ENCODE data around the gene TNIK. TPM values are rescaled to one million over a fixed set of nuclear protein-coding genes. Genes with fewer than 3 reads are reported as not detected.

TNIK gene
- total and polyA plus RNA-seq, 8 donors: 2.1 to 40.2 (median 10.1) TPM

- peaks cover 0 to 3% (median 0%) of the 10 kb centered on the region in 4 donors for H3K4me1 ChIP-seq
- DNase-seq: no peak
- peaks cover 0 to 5% (median 0%) of the 10 kb centered on the region in 4 donors for H3K36me3 ChIP-seq
- H3K27ac ChIP-seq: no peak overlapping the region
- H3K27me3 ChIP-seq: no peaks in the 10 kb centered on the region
- 75 to 91% (median 78%) methylated on average over 5 of the region's 5 CpGs for WGBS, 5 donors
- intact Hi-C loops (cut with DNase I; ENCODE audit: low total_unique reads): no loop called here
- TF ChIP-seq CTCF (IDR thresholded peaks at IDR 0.05) (no peak), POLR2AphosphoS5 (IDR thresholded peaks at IDR 0.05) (no peak), POLR2A (IDR thresholded peaks at IDR 0.05) (no peak), EP300 (IDR thresholded peaks at IDR 0.05) (no peak)
- no peaks in the 10 kb centered on the region for H3K9me3 ChIP-seq
- no peak overlapping the region for H3K4me3 ChIP-seq
Observed at GRCh38 chr3:171222995-171223394, 237.2 kb downstream of the TNIK start.

GRCh38 chr3:171221597-171221996 is 238.6 kb downstream of the TNIK start:
- no peak for TF ChIP-seq EP300 (IDR thresholded peaks at IDR 0.05)
- TF ChIP-seq POLR2A (IDR thresholded peaks at IDR 0.05): no peak
- no peak for TF ChIP-seq POLR2AphosphoS5 (IDR thresholded peaks at IDR 0.05)
- TF ChIP-seq CTCF (IDR thresholded peaks at IDR 0.05): no peak
- WGBS, 5 donors: 78 to 85% (median 79%) methylated on average over 2 of the region's 2 CpGs
- no peaks in the 10 kb centered on the region for H3K4me1 ChIP-seq
- intact Hi-C loops (cut with DNase I; ENCODE audit: low total_unique reads): no loop called here
- no peaks in the 10 kb centered on the region for H3K27me3 ChIP-seq
- no peak overlapping the region for H3K4me3 ChIP-seq
- H3K27ac ChIP-seq: no peak overlapping the region
- no peaks in the 10 kb centered on the region for H3K36me3 ChIP-seq
- H3K9me3 ChIP-seq: no peaks in the 10 kb centered on the region
- DNase-seq: no peak

GRCh38 chr3:171221104-171221503 is 239.1 kb downstream of the TNIK start:
- TF ChIP-seq CTCF (IDR thresholded peaks at IDR 0.05) (no peak), EP300 (IDR thresholded peaks at IDR 0.05) (no peak), POLR2A (IDR thresholded peaks at IDR 0.05) (no peak), POLR2AphosphoS5 (IDR thresholded peaks at IDR 0.05) (no peak)
- H3K4me1 ChIP-seq: no peaks in the 10 kb centered on the region
- H3K4me3 ChIP-seq: no peak overlapping the region
- H3K36me3 ChIP-seq: no peaks in the 10 kb centered on the region
- H3K9me3 ChIP-seq: no peaks in the 10 kb centered on the region
- H3K27ac ChIP-seq: no peak overlapping the region
- no peak for DNase-seq
- intact Hi-C loops (cut with DNase I; ENCODE audit: low total_unique reads): no loop called here
- WGBS, 5 donors: 85 to 97% (median 95%) methylated on average over 2 of the region's 2 CpGs
- no peaks in the 10 kb centered on the region for H3K27me3 ChIP-seq

- no peak for DNase-seq
- no peak overlapping the region for H3K27ac ChIP-seq
- TF ChIP-seq EP300 (IDR thresholded peaks at IDR 0.05) (no peak), CTCF (IDR thresholded peaks at IDR 0.05) (no peak), POLR2AphosphoS5 (IDR thresholded peaks at IDR 0.05) (no peak), POLR2A (IDR thresholded peaks at IDR 0.05) (no peak)
- no peaks in the 10 kb centered on the region for H3K9me3 ChIP-seq
- no peaks in the 10 kb centered on the region for H3K4me1 ChIP-seq
- intact Hi-C loops (cut with DNase I; ENCODE audit: low total_unique reads): no loop called here
- no peaks in the 10 kb centered on the region for H3K27me3 ChIP-seq
- no peak overlapping the region for H3K4me3 ChIP-seq
- H3K36me3 ChIP-seq: no peaks in the 10 kb centered on the region
Observed at GRCh38 chr3:171219258-171219657, 240.9 kb downstream of the TNIK start.

Data from stomach (tissue), 9 donors.